ACC112 (cell line): ENCODE measurements around the gene MMP26.
A peak's percentile ranks its signal among the peaks of the same experiment; 100 is the strongest.

Experiments used
- H2AFZ ChIP-seq: fragments of 200-600 bp; sonication (generic); one replicate; pipeline ENCODE4 v1.6.0; 2017; ENCODE audit warnings: antibody characterized with exemption, low read length; ENCODE audit not compliant: unreplicated experiment
- H3K27ac ChIP-seq: fragments of 200-600 bp; sonication (generic); 2 replicates; pipeline ENCODE4 v1.5.1; 2014; ENCODE audit warnings: low read depth, mild to moderate bottlenecking, antibody characterized with exemption, low read length, moderate library complexity
- H3K27me3 ChIP-seq: fragments of 200-600 bp; sonication (generic); 2 replicates; pipeline ENCODE4 v1.6.1; 2014; ENCODE audit warnings: mild to moderate bottlenecking, antibody characterized with exemption, low read length, moderate library complexity, mixed read lengths; ENCODE audit not compliant: insufficient read depth
- H3K36me3 ChIP-seq: fragments of 200-600 bp; sonication (generic); 2 replicates; pipeline ENCODE4 v1.6.1; 2016; ENCODE audit warnings: mild to moderate bottlenecking, antibody characterized with exemption, low read length, moderate library complexity, mixed read lengths; ENCODE audit not compliant: insufficient read depth
- H3K4me1 ChIP-seq: fragments of 200-600 bp; sonication (generic); one replicate; pipeline ENCODE4 v1.6.1; 2016; ENCODE audit warnings: low read length, mixed read lengths; ENCODE audit not compliant: insufficient read depth, unreplicated experiment, control insufficient read depth
- H3K4me3 ChIP-seq: fragments of 200-600 bp; sonication (generic); 2 replicates; pipeline ENCODE4 v1.5.1; 2014; ENCODE audit warnings: mild to moderate bottlenecking, low read depth, low read length
- H3K79me2 ChIP-seq: fragments of 200-600 bp; sonication (generic); one replicate; pipeline ENCODE4 v1.6.0; 2016; ENCODE audit warnings: low read length; ENCODE audit not compliant: control insufficient read depth, unreplicated experiment, insufficient read depth

The MMP26 gene

GRCh38 chr11:4682623-4683419, 21.8 kb upstream of the MMP26 start:
- Histone ChIP-seq H3K79me2 (no peaks in the 10 kb centered on the region), H3K36me3 (no peaks in the 10 kb centered on the region), H3K4me3 (no peak overlapping the region), H3K27me3 (no peaks in the 10 kb centered on the region), H3K4me1 (no peaks in the 10 kb centered on the region), H3K27ac (no peak overlapping the region), H2AFZ (no peak overlapping the region)

GRCh38 chr11:4684631-4685285, 19.8 kb upstream of the MMP26 start:
- Histone ChIP-seq H3K4me3 (no peak overlapping the region), H2AFZ (no peak overlapping the region), H3K36me3 (no peaks in the 10 kb centered on the region), H3K79me2 (no peaks in the 10 kb centered on the region), H3K27ac (no peak overlapping the region), H3K4me1 (no peaks in the 10 kb centered on the region), H3K27me3 (no peaks in the 10 kb centered on the region)

GRCh38 chr11:4695442-4695841, 9.1 kb upstream of the MMP26 start:
- Histone ChIP-seq H3K36me3 (no peaks in the 10 kb centered on the region), H3K4me1 (no peaks in the 10 kb centered on the region), H3K27me3 (peaks cover 4% of the 10 kb centered on the region; the same call in 1 of the 2 replicates), H3K79me2 (no peaks in the 10 kb centered on the region), H3K4me3 (no peak overlapping the region), H2AFZ (no peak overlapping the region), H3K27ac (no peak overlapping the region)

- Histone ChIP-seq H3K4me3 (peak within 1 kb of the TSS; percentile 29), H3K79me2 (no peaks in the 10 kb centered on the region), H3K36me3 (no peaks in the 10 kb centered on the region), H3K27me3 (peaks cover 4% of the 10 kb centered on the region; the same call in 1 of the 2 replicates), H3K27ac (no peak within 1 kb of the TSS), H3K4me1 (no peaks in the 10 kb centered on the region), H2AFZ (no peak within 1 kb of the TSS)
Observed at GRCh38 chr11:4697585-4697984, 7.0 kb upstream of the MMP26 start, which contains the start of gene OR51E2. Gene OR51E2, minus strand, starts transcription at chr11:4697853. Its CDS starts 15,142 bp downstream, at chr11:4682711.

- Histone ChIP-seq H3K36me3 (no peaks in the 10 kb centered on the region), H3K4me3 (no peak overlapping the region), H3K79me2 (no peaks in the 10 kb centered on the region), H2AFZ (no peak overlapping the region), H3K27ac (no peak overlapping the region), H3K4me1 (no peaks in the 10 kb centered on the region), H3K27me3 (peaks cover 4% of the 10 kb centered on the region; the same call in 1 of the 2 replicates)
Observed at GRCh38 chr11:4699697-4700435, 4.7 kb upstream of the MMP26 start.

- Histone ChIP-seq H2AFZ (no peak overlapping the region), H3K4me1 (no peaks in the 10 kb centered on the region), H3K79me2 (no peaks in the 10 kb centered on the region), H3K27ac (no peak overlapping the region), H3K4me3 (no peak overlapping the region), H3K36me3 (no peaks in the 10 kb centered on the region), H3K27me3 (peaks cover 4% of the 10 kb centered on the region; the same call in 1 of the 2 replicates)
Observed at GRCh38 chr11:4700436-4700820, 4.2 kb upstream of the MMP26 start.

GRCh38 chr11:4704790-4705334, 278 bp downstream of the MMP26 start:
- Histone ChIP-seq H3K27ac (no peak overlapping the region), H3K36me3 (no peaks in the 10 kb centered on the region), H3K4me3 (no peak overlapping the region)

GRCh38 chr11:4713241-4713640, 8.7 kb downstream of the MMP26 start:
- Histone ChIP-seq H3K4me1 (no peaks in the 10 kb centered on the region), H3K27ac (no peak overlapping the region), H3K4me3 (no peak overlapping the region), H3K79me2 (no peaks in the 10 kb centered on the region), H3K27me3 (no peaks in the 10 kb centered on the region), H3K36me3 (no peaks in the 10 kb centered on the region), H2AFZ (no peak overlapping the region)

More at GRCh38 chr11:4704790-4705334, 278 bp downstream of the MMP26 start:
- Histone ChIP-seq H3K79me2 (no peaks in the 10 kb centered on the region), H3K27me3 (no peaks in the 10 kb centered on the region; the same call in 1 of the 2 replicates), H3K4me1 (no peaks in the 10 kb centered on the region), H2AFZ (no peak overlapping the region)

GRCh38 chr11:4714300-4714699, 9.7 kb downstream of the MMP26 start:
- Histone ChIP-seq H3K27ac (no peak overlapping the region), H3K79me2 (no peaks in the 10 kb centered on the region), H3K27me3 (no peaks in the 10 kb centered on the region)

More at GRCh38 chr11:4714300-4714699, 9.7 kb downstream of the MMP26 start:
- no peaks in the 10 kb centered on the region for H3K36me3 ChIP-seq
- no peak overlapping the region for H2AFZ ChIP-seq
- H3K4me1 ChIP-seq = no peaks in the 10 kb centered on the region
- H3K4me3 ChIP-seq = no peak overlapping the region
